Lower lobe of right lung (tissue), 2 donors: ENCODE data around the gene MAML3. TPM values are rescaled to one million over a fixed set of nuclear protein-coding genes. Genes with fewer than 3 reads are reported as not detected.

Experiments
- ATAC-seq, 2 donors: fragments of 200-7000 bp; cut with Tn5 transposase; one replicate each; pipeline ENCODE4 v1.9.1; 2020 to 2022; ENCODE audit warnings: mild to moderate bottlenecking in 2 of 2, moderate library complexity in 2 of 2
- DNase-seq: peaks from one replicate; pipeline ENCODE4 v3.0.0-alpha.2; 2020
- H3K27ac ChIP-seq: fragments of 200-600 bp; one replicate; pipeline ENCODE4 v1.8.0; 2022
- H3K27me3 ChIP-seq: fragments of 200-600 bp; one replicate; pipeline ENCODE4 v1.8.0; 2022; ENCODE audit warnings: low read depth
- H3K36me3 ChIP-seq: fragments of 200-600 bp; one replicate; pipeline ENCODE4 v1.8.0; 2022; ENCODE audit warnings: mild to moderate bottlenecking
- H3K4me1 ChIP-seq: fragments of 200-600 bp; one replicate; pipeline ENCODE4 v1.8.0; 2022
- H3K4me3 ChIP-seq: fragments of 200-600 bp; one replicate; pipeline ENCODE4 v1.8.0; 2022; ENCODE audit warnings: mild to moderate bottlenecking
- H3K9me3 ChIP-seq: fragments of 200-600 bp; one replicate; pipeline ENCODE4 v1.8.0; 2022
- intact Hi-C: fragments of 100-400 bp; cut with DNase I; formaldehyde crosslinking; loops from one replicate; pipeline ENCODE4 v1.11.0; 2022
- total RNA-seq: library from RNA; stranded (reverse); fragmentation: NEBNext Ultra II Directional; extraction: Animal tissue kit (Norgen Biotek cat#: 25700); gene quantifications from one replicate; pipeline ENCODE4 v1.2.1, GENCODE V29; 2021
- TF ChIP-seq, protein P1 (sequence below): fragments of 200-600 bp; IDR thresholded peaks from one replicate; pipeline ENCODE4 v1.8.0; 2022; ENCODE audit warnings: antibody characterized with exemption, mild to moderate bottlenecking
- donor health status: DM: no; HTN: yes; CAD: no; lungs with severe emphysema.

The MAML3 gene
- total RNA-seq, 1 donor from 2014 or later: 12.5 TPM

- no peak for DNase-seq
- Histone ChIP-seq H3K4me1 (no peaks in the 10 kb centered on the region), H3K36me3 (no peaks in the 10 kb centered on the region), H3K9me3 (no peaks in the 10 kb centered on the region), H3K27me3 (no peaks in the 10 kb centered on the region), H3K27ac (no peak overlapping the region), H3K4me3 (no peak overlapping the region)
- ATAC-seq: no peak
- TF ChIP-seq, protein P1, sequence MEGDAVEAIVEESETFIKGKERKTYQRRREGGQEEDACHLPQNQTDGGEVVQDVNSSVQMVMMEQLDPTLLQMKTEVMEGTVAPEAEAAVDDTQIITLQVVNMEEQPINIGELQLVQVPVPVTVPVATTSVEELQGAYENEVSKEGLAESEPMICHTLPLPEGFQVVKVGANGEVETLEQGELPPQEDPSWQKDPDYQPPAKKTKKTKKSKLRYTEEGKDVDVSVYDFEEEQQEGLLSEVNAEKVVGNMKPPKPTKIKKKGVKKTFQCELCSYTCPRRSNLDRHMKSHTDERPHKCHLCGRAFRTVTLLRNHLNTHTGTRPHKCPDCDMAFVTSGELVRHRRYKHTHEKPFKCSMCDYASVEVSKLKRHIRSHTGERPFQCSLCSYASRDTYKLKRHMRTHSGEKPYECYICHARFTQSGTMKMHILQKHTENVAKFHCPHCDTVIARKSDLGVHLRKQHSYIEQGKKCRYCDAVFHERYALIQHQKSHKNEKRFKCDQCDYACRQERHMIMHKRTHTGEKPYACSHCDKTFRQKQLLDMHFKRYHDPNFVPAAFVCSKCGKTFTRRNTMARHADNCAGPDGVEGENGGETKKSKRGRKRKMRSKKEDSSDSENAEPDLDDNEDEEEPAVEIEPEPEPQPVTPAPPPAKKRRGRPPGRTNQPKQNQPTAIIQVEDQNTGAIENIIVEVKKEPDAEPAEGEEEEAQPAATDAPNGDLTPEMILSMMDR: no peak
- intact Hi-C loops: no loop called here
Observed at GRCh38 chr4:140028101-140028500, 125.9 kb downstream of the MAML3 start.

DNA sequence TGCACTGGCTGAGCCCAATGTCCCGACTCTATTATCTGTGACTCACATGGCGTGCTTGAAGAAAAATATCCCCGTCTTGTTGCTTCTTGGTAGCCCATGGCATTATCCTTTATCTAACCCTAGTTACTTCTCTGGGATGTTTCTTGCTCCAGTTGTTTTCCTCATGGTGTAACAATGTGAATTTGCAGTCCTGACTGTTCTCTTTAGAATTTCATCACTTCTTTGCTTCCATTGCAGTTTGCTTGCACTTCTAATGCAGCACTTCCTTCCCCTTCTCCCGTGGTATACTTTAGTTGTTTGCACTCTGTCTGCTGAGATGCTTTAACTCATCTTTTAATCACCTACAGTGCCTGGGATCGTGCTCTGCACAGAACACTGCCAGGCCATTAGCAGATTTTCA lies 126.9 kb downstream of the MAML3 start:
- Histone ChIP-seq H3K27ac (no peak overlapping the region), H3K4me3 (no peak overlapping the region), H3K9me3 (no peaks in the 10 kb centered on the region), H3K27me3 (no peaks in the 10 kb centered on the region), H3K36me3 (no peaks in the 10 kb centered on the region), H3K4me1 (no peaks in the 10 kb centered on the region)
- no peak for ATAC-seq
- TF ChIP-seq, protein P1: no peak
- DNase-seq: no peak
- intact Hi-C loops: no loop called here

- peaks cover 7% of the 10 kb centered on the region for H3K4me1 ChIP-seq
- TF ChIP-seq, protein P1: no peak
- H3K36me3 ChIP-seq: no peaks in the 10 kb centered on the region
- DNase-seq: no peak
- no peaks in the 10 kb centered on the region for H3K9me3 ChIP-seq
- no peak for ATAC-seq
- intact Hi-C loops: no loop called here
- no peak overlapping the region for H3K27ac ChIP-seq
- no peak overlapping the region for H3K4me3 ChIP-seq
- no peaks in the 10 kb centered on the region for H3K27me3 ChIP-seq
Observed at GRCh38 chr4:140025470-140025869, 128.5 kb downstream of the MAML3 start.

GRCh38 chr4:140020457-140021361 lies 133.3 kb downstream of the MAML3 start:
- Histone ChIP-seq H3K9me3 (no peaks in the 10 kb centered on the region), H3K27ac (no peak overlapping the region), H3K27me3 (no peaks in the 10 kb centered on the region), H3K36me3 (no peaks in the 10 kb centered on the region), H3K4me1 (peaks cover 24% of the 10 kb centered on the region), H3K4me3 (no peak overlapping the region)
- intact Hi-C loops: no loop called here
- no peak for DNase-seq
- ATAC-seq: peak in 1 of 2 donors; percentile 18
- TF ChIP-seq, protein P1: no peak

DNA sequence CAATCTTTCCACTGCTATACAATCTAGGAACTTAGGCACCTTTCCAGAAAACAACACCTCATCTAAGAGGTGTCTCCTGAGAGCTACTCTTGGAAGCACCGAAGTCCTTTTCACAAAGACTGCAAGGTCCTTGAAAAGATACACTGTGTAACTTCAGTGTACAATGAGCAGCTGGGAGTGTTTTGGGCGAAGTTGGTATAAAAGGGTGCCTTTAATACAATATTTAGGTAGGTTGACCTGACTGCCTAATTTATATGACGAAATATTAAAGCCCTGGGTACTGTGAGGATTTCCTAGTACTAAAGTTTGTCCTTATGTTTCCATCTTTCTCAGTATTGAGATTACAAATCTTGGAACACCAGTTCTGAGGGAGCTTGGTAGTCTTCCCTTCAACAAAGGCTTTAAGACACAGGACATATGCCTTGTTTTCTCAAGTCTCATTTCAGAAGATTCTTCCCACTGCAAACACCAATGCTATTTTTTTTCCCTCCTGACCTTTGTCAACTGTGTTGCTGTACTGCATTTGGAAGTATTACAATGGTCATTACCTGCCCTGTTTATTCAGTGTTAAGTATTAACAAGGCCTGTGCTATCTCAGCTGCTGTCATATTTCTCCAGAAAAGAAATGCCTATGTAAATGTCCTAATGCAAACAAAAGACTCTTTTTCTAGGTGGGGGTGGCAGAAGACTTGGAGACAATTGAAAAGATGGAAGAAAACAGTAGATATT lies 134.2 kb downstream of the MAML3 start:
- Histone ChIP-seq H3K27ac (peak overlapping the region; percentile 42), H3K9me3 (no peaks in the 10 kb centered on the region), H3K4me3 (no peak overlapping the region), H3K4me1 (peaks cover 24% of the 10 kb centered on the region), H3K27me3 (no peaks in the 10 kb centered on the region), H3K36me3 (no peaks in the 10 kb centered on the region)
- DNase-seq: no peak
- intact Hi-C loops: loop anchor here (10.0 kb wide), 1 partner anchor 235 kb away; no protein-coding TSS in a partner anchor
- peak; percentile 29 to 83 for ATAC-seq
- TF ChIP-seq, protein P1: no peak
